Neural cell (in vitro differentiated cells): ENCODE measurements around the gene CDCP2. TPM values are rescaled to one million over a fixed set of nuclear protein-coding genes. Genes with fewer than 3 reads are reported as not detected.

ENCODE experiments used
- H2AFZ ChIP-seq: fragments of 200-600, 300-800 bp; sonication (generic), shearing (Covaris generic); 2 replicates; pipeline ENCODE4 v1.6.0; 2014; ENCODE audit warnings: low read depth, mild to moderate bottlenecking, antibody characterized with exemption, low read length, moderate library complexity
- H3F3A ChIP-seq: fragments of 200-600 bp; shearing (Covaris generic); 2 replicates; pipeline ENCODE4 v1.6.1; 2016; ENCODE audit warnings: mild to moderate bottlenecking, moderate library complexity, mixed read lengths, antibody characterized with exemption, low read length; ENCODE audit not compliant: insufficient read depth, poor library complexity, severe bottlenecking
- H3K27ac ChIP-seq: fragments of 200-600, 300-800 bp; sonication (generic), shearing (Covaris generic); 2 replicates; pipeline ENCODE4 v1.5.1; 2014; ENCODE audit warnings: mild to moderate bottlenecking, low read length, moderate library complexity
- H3K27me3 ChIP-seq: fragments of 300-800, 200-600 bp; sonication (generic), shearing (Covaris generic); 2 replicates; pipeline ENCODE4 v1.6.0; 2014; ENCODE audit warnings: mild to moderate bottlenecking, low read depth, low read length, moderate library complexity; ENCODE audit not compliant: insufficient read depth
- H3K36me3 ChIP-seq: fragments of 300-800, 200-600 bp; sonication (generic), shearing (Covaris generic); 2 replicates; pipeline ENCODE4 v1.5.1; 2014; ENCODE audit warnings: mild to moderate bottlenecking, antibody characterized with exemption, low read length, moderate library complexity; ENCODE audit not compliant: insufficient read depth
- H3K4me2 ChIP-seq: fragments of 300-800, 200-600 bp; sonication (generic), shearing (Covaris generic); 2 replicates; pipeline ENCODE4 v1.6.0; 2014; ENCODE audit warnings: mild to moderate bottlenecking, low read length
- H3K4me3 ChIP-seq: fragments of 300-800, 200-600 bp; sonication (generic), shearing (Covaris generic); 2 replicates; pipeline ENCODE4 v1.5.1; 2014; ENCODE audit warnings: mild to moderate bottlenecking, low read length, moderate library complexity
- H3K79me2 ChIP-seq: fragments of 200-600 bp; shearing (Covaris generic); replicated peaks from 2 replicates; pipeline ENCODE4 v1.6.0; 2014; ENCODE audit warnings: mild to moderate bottlenecking, low read length, moderate library complexity; ENCODE audit not compliant: insufficient read depth
- H3K9ac ChIP-seq: fragments of 300-800, 200-600 bp; sonication (generic), shearing (Covaris generic); 2 replicates; pipeline ENCODE4 v1.6.1; 2016; ENCODE audit warnings: mild to moderate bottlenecking, low read length, mixed read lengths
- H3K9me2 ChIP-seq: fragments of 200-600 bp; shearing (Covaris generic); 2 replicates; pipeline ENCODE4 v1.6.1; 2016; ENCODE audit warnings: mild to moderate bottlenecking, low read length, mixed read lengths; ENCODE audit not compliant: insufficient read depth
- H3K9me3 ChIP-seq: fragments of 200-600, 300-800 bp; sonication (generic), shearing (Covaris generic); 2 replicates; pipeline ENCODE4 v1.6.1; 2016; ENCODE audit warnings: mild to moderate bottlenecking, mixed run types, low read length, moderate library complexity, mixed read lengths
- H4K20me1 ChIP-seq: fragments of 200-600 bp; shearing (Covaris generic); 2 replicates; pipeline ENCODE4 v1.6.1; 2016; ENCODE audit warnings: mild to moderate bottlenecking, mixed run types; ENCODE audit not compliant: insufficient read depth
- EP300 ChIP-seq: fragments of 450-650 bp; conservative IDR thresholded peaks from 2 replicates; pipeline ENCODE4 v1.6.1; 2014; ENCODE audit warnings: antibody characterized with exemption, mild to moderate bottlenecking, moderate library complexity; ENCODE audit not compliant: poor library complexity, severe bottlenecking
- EZH2 ChIP-seq: fragments of 200-600, 300-800 bp; shearing (Covaris generic), sonication (generic); IDR thresholded peaks from 2 replicates; pipeline ENCODE4 v1.6.1; 2014; ENCODE audit warnings: antibody characterized with exemption, low read length, borderline replicate concordance, mild to moderate bottlenecking; ENCODE audit not compliant: insufficient read depth, poor library complexity, severe bottlenecking
- MXI1 ChIP-seq: fragments of 450-650 bp; conservative IDR thresholded peaks from 2 replicates; pipeline ENCODE4 v1.6.1; 2014; ENCODE audit warnings: antibody characterized with exemption, mild to moderate bottlenecking; ENCODE audit not compliant: poor library complexity, severe bottlenecking
- POLR2AphosphoS5 ChIP-seq: IDR thresholded peaks from 2 replicates; pipeline ENCODE4 v1.6.1; 2012
- RAD21 ChIP-seq: fragments of 450-650 bp; conservative IDR thresholded peaks from 2 replicates; pipeline ENCODE4 v1.6.1; 2014; ENCODE audit warnings: antibody characterized with exemption, mild to moderate bottlenecking, moderate library complexity
- SMC3 ChIP-seq: fragments of 450-650 bp; conservative IDR thresholded peaks from 2 replicates; pipeline ENCODE4 v1.6.1; 2014; ENCODE audit warnings: antibody characterized with exemption, mild to moderate bottlenecking, moderate library complexity; ENCODE audit not compliant: poor library complexity
- TAF1 ChIP-seq: IDR thresholded peaks from 2 replicates; pipeline ENCODE4 v1.6.1; 2012; ENCODE audit warnings: low read depth
- polyA plus RNA-seq: library from polyadenylated mRNA; depleted of rRNA; stranded (reverse); fragments of >200 nt; gene quantifications from 2 replicates; pipeline ENCODE4 v1.2.3, GENCODE V29; 2014
- TF ChIP-seq, protein P1 (sequence below): IDR thresholded peaks from 2 replicates; pipeline ENCODE4 v1.6.1; 2012; ENCODE audit warnings: borderline replicate concordance
- TF ChIP-seq, protein P2 (sequence below): fragments of 450-650 bp; IDR thresholded peaks from 2 replicates; pipeline ENCODE4 v1.5.1; 2014; ENCODE audit warnings: antibody characterized with exemption, mild to moderate bottlenecking, moderate library complexity; ENCODE audit not compliant: poor library complexity, severe bottlenecking

CDCP2 gene
- polyA plus RNA-seq, 1 donor from 2014 or later, result not detected

DNA sequence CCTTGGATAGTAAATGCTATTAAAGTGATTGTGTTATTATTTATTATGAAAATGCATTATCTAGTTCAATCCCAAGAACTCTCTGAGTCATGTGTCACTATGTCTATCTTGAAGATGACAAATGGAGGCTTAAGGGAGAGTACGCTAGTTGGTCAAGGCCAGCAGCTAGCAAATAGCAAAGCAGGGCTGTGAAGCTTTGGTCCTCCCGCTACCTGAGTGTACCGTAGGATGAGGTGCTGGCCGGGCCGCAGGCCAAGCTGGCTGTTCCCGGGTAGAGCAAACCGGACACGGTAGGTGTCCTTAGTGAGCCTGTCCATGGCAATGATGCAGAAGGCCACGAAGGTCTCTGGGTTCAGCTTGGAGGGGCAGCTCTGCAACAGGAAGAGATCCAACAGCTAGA is 37.7 kb upstream of the CDCP2 start:
- Histone ChIP-seq H3F3A (no peaks in the 10 kb centered on the region), H3K27ac (no peak overlapping the region), H3K9me2 (no peaks in the 10 kb centered on the region), H3K36me3 (no peaks in the 10 kb centered on the region), H3K4me3 (no peak overlapping the region), H4K20me1 (no peaks in the 10 kb centered on the region), H3K79me2 (no peaks in the 10 kb centered on the region), H3K9ac (no peak overlapping the region), H3K4me2 (no peak overlapping the region), H3K9me3 (no peaks in the 10 kb centered on the region), H2AFZ (no peak overlapping the region), H3K27me3 (no peaks in the 10 kb centered on the region)
- TF ChIP-seq, protein P1, sequence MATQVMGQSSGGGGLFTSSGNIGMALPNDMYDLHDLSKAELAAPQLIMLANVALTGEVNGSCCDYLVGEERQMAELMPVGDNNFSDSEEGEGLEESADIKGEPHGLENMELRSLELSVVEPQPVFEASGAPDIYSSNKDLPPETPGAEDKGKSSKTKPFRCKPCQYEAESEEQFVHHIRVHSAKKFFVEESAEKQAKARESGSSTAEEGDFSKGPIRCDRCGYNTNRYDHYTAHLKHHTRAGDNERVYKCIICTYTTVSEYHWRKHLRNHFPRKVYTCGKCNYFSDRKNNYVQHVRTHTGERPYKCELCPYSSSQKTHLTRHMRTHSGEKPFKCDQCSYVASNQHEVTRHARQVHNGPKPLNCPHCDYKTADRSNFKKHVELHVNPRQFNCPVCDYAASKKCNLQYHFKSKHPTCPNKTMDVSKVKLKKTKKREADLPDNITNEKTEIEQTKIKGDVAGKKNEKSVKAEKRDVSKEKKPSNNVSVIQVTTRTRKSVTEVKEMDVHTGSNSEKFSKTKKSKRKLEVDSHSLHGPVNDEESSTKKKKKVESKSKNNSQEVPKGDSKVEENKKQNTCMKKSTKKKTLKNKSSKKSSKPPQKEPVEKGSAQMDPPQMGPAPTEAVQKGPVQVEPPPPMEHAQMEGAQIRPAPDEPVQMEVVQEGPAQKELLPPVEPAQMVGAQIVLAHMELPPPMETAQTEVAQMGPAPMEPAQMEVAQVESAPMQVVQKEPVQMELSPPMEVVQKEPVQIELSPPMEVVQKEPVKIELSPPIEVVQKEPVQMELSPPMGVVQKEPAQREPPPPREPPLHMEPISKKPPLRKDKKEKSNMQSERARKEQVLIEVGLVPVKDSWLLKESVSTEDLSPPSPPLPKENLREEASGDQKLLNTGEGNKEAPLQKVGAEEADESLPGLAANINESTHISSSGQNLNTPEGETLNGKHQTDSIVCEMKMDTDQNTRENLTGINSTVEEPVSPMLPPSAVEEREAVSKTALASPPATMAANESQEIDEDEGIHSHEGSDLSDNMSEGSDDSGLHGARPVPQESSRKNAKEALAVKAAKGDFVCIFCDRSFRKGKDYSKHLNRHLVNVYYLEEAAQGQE, result no peak
- no peak for TF ChIP-seq MXI1

DNA sequence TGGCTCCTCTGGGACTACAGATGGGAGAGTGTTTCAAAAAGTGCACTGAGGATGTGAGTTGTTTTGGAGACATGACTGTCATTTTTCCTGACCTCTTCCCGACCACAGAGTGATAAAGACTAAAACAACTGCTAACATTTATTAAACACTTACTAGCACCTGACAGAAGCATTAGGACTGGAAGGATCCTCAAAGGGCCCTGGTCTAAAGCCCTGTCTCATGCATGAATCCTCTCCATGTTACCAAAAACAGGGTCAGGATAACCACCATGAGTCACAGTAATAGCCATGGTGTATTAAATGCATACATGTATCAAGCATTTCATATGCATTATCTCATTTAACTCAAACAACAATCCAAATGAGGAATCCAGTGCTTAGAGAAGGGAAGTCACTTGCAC is 35.5 kb upstream of the CDCP2 start:
- Histone ChIP-seq H4K20me1 (no peaks in the 10 kb centered on the region), H3K9me2 (no peaks in the 10 kb centered on the region), H3K4me3 (no peak overlapping the region), H3K79me2 (no peaks in the 10 kb centered on the region), H3K9ac (no peak overlapping the region), H3F3A (no peaks in the 10 kb centered on the region), H2AFZ (no peak overlapping the region), H3K4me2 (no peak overlapping the region), H3K9me3 (no peaks in the 10 kb centered on the region), H3K27ac (no peak overlapping the region), H3K27me3 (no peaks in the 10 kb centered on the region), H3K36me3 (no peaks in the 10 kb centered on the region)
- TF ChIP-seq MXI1 (no peak), EP300 (no peak), TAF1 (no peak), EZH2 (no peak), POLR2AphosphoS5 (no peak), SMC3 (no peak), RAD21 (no peak)
- TF ChIP-seq, protein P1, result no peak
- TF ChIP-seq, protein P2, sequence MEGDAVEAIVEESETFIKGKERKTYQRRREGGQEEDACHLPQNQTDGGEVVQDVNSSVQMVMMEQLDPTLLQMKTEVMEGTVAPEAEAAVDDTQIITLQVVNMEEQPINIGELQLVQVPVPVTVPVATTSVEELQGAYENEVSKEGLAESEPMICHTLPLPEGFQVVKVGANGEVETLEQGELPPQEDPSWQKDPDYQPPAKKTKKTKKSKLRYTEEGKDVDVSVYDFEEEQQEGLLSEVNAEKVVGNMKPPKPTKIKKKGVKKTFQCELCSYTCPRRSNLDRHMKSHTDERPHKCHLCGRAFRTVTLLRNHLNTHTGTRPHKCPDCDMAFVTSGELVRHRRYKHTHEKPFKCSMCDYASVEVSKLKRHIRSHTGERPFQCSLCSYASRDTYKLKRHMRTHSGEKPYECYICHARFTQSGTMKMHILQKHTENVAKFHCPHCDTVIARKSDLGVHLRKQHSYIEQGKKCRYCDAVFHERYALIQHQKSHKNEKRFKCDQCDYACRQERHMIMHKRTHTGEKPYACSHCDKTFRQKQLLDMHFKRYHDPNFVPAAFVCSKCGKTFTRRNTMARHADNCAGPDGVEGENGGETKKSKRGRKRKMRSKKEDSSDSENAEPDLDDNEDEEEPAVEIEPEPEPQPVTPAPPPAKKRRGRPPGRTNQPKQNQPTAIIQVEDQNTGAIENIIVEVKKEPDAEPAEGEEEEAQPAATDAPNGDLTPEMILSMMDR, result no peak
